Left forelimb (tissue), 1 donor: ENCODE measurements around the gene CALML4.
"Not testable (repeated sequence)": the region's sequence is repeated elsewhere in the genome, so short reads cannot be mapped to it uniquely, and the experiment has no call there.

Experiments used
- DNase-seq: peaks from one replicate; pipeline ENCODE4 v3.0.0-alpha.2; 2018; ENCODE audit warnings: low spot score

The CALML4 gene

GRCh38 chr15:68191555-68191954, 13.6 kb downstream of the CALML4 start:
- DNase-seq = no peak

- no peak for DNase-seq
These were observed 15.1 kb downstream of the CALML4 start for GRCh38 chr15:68190048-68190447.

GRCh38 chr15:68188647-68189046, 16.5 kb downstream of the CALML4 start:
- no peak for DNase-seq

- DNase-seq = no peak
These were observed 17.6 kb downstream of the CALML4 start for GRCh38 chr15:68187559-68187958.

GRCh38 chr15:68186671-68187397, 18.3 kb downstream of the CALML4 start:
- DNase-seq = no peak

GRCh38 chr15:68184616-68185480, 20.3 kb downstream of the CALML4 start:
- DNase-seq = no peak

- no peak for DNase-seq
These were observed 21.4 kb downstream of the CALML4 start for GRCh38 chr15:68183616-68184315.

- DNase-seq = no peak
These were observed 27.4 kb downstream of the CALML4 start for GRCh38 chr15:68177742-68178141.

GRCh38 chr15:68176601-68177000, 28.5 kb downstream of the CALML4 start:
- no peak for DNase-seq

- DNase-seq = no peak
These were observed 29.6 kb downstream of the CALML4 start for GRCh38 chr15:68175526-68175925.

- no peak for DNase-seq
These were observed 32.0 kb downstream of the CALML4 start for GRCh38 chr15:68173119-68173518.

GRCh38 chr15:68172037-68172436, 33.1 kb downstream of the CALML4 start:
- DNase-seq = not testable (repeated sequence)

GRCh38 chr15:68166847-68167246, 38.3 kb downstream of the CALML4 start:
- no peak for DNase-seq

- DNase-seq = no peak
These were observed 41.9 kb downstream of the CALML4 start for GRCh38 chr15:68163191-68163590.

GRCh38 chr15:68158046-68158628, 47.0 kb downstream of the CALML4 start:
- DNase-seq = no peak

- no peak for DNase-seq
These were observed 48.1 kb downstream of the CALML4 start for GRCh38 chr15:68157074-68157473.

GRCh38 chr15:68154923-68155559, 50.1 kb downstream of the CALML4 start:
- DNase-seq = no peak

- DNase-seq = no peak
These were observed 52.8 kb downstream of the CALML4 start for GRCh38 chr15:68152342-68152741.

GRCh38 chr15:68151277-68151676, 53.9 kb downstream of the CALML4 start:
- DNase-seq = no peak

- DNase-seq = no peak
These were observed 54.9 kb downstream of the CALML4 start for GRCh38 chr15:68150187-68150586.

GRCh38 chr15:68149059-68149458, 56.1 kb downstream of the CALML4 start:
- DNase-seq = no peak

GRCh38 chr15:68148039-68148438, 57.1 kb downstream of the CALML4 start:
- DNase-seq = no peak
